Bronchus fibroblast of lung (primary cell): Measurements from ENCODE around the gene FBXW4. TPM values are rescaled to one million over a fixed set of nuclear protein-coding genes. Genes with fewer than 3 reads are reported as not detected.

Experiments
- total RNA-seq: library from RNA; depleted of rRNA; stranded (reverse); fragments of >200 nt; gene quantifications from 2 replicates; pipeline ENCODE4 v1.2.3, GENCODE V29; 2015

FBXW4 gene, protein sequence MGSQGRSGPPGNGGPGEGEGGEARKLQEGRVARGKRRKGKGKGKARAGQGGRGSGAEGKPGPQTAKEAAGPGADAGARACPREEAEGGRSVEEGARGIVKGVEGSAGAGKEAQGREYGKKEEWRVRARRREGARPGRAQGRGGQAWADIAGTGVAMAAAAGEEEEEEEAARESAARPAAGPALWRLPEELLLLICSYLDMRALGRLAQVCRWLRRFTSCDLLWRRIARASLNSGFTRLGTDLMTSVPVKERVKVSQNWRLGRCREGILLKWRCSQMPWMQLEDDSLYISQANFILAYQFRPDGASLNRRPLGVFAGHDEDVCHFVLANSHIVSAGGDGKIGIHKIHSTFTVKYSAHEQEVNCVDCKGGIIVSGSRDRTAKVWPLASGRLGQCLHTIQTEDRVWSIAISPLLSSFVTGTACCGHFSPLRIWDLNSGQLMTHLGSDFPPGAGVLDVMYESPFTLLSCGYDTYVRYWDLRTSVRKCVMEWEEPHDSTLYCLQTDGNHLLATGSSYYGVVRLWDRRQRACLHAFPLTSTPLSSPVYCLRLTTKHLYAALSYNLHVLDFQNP
- total RNA-seq = 14.4 and 14.5 TPM in 2 replicates

DNA sequence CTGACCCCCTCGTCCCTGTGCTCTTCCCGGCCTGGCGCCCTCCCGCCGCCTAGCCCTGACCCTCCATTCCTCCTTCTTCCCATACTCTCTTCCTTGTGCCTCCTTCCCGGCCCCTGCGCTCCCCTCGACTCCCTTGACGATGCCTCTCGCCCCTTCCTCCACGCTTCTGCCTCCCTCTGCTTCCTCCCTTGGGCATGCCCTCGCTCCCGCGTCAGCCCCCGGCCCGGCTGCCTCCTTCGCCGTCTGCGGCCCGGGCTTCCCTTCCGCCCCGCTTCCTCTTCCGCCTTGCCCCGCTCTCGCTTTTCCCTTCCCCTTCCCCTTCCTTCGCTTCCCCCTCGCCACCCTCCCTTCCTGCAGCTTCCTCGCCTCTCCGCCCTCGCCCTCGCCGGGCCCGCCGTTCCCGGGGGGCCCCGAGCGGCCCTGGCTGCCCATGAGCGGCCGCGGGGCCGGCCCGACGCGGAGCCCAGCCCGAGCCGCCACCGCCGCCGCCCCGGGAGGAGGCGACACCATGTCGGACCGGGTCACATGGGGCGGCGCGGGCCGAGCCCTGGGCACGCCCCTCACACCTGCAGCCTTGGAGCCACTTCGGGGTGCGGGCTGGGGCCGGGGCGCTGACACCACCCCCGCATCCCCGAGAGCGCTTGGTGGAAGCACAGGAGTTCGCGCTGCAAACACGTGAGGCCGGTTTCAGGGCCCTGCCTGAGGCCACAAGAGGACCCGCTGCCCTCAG, at the start of gene FBXW4:
Gene FBXW4, minus strand, starts transcription at position 497 of the 730 bp plus-strand sequence. Its CDS starts 65 bp downstream, at position 432.

DNA sequence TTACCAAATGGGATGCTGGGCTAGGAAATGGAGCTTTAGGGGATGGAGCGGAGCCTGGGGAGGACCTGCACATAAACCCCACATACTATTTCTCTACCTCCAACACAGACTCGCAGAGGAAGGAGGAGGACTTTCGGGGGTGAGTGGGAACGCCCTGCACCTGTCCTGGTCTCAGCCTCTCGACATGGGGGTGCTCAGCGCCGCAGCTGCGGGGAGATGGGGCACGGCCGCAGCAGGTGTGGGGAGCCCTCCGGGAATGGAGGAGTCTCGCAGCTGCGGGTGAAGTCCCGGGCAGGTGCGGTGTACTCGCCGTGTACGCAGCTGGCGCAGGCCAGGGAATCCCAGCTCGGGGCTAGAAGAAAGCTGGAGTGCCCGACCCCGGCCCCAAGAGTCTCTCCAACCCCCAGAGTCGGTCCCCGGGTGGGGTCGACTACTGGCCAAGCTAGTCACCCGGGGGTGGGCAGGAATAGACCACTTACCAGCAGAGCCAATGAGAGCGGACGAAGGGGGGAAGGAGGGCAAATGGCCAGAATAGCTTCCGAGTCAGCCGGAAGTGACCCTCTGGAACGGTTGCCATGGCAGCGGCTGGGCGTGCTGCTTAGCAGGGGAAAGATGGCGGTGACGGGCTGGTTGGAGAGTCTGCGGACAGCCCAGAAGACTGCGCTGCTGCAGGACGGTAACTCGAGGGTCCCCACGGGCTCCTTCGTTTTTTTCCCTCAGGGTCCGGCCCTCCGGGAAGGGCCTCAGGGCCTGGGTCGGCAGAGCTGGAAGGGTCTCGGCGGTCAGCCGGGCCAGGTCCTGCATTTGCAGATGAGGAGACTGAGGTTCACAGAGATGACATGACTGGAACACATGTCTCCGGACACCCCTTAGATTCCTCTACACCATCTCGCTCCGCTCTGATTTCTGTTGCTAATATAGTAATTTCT, 107.0 kb downstream of the FBXW4 start, which contains the start of the genes DPCD and POLL:
Gene DPCD, plus strand, starts transcription at position 597 of the 929 bp plus-strand sequence. Its CDS starts 16 bp downstream, at position 613.
Gene POLL, minus strand, starts transcription at position 533 of the 929 bp plus-strand sequence. CDS start 897 bp downstream, outside the sequence.

Other genes with a start within 250 kb of the FBXW4 start
- gene POLL, start 106.9 kb downstream of the FBXW4 start, total RNA-seq = 20.1 and 22.0 TPM in 2 replicates
- gene DPCD, start 106.8 kb downstream of the FBXW4 start, total RNA-seq = 51.9 and 53.5 TPM in 2 replicates
- not detected in 2 replicates for gene FGF8, start 80.9 kb upstream of the FBXW4 start, total RNA-seq
- 131 and 132 TPM in 2 replicates for gene NPM3, start 88.3 kb upstream of the FBXW4 start, total RNA-seq
- gene OGA, start 123.3 kb upstream of the FBXW4 start, total RNA-seq = 49.5 and 52.8 TPM in 2 replicates
- under 0.01 and 0.17 TPM in 2 replicates for gene KCNIP2, start 148.6 kb upstream of the FBXW4 start, total RNA-seq